ENCODE measurements around the gene AMACR. TPM values are rescaled to one million over a fixed set of nuclear protein-coding genes. Genes with fewer than 3 reads are reported as not detected.
A peak's percentile ranks its signal among the peaks of the same experiment; 100 is the strongest.
"Not testable (repeated sequence)": the region's sequence is repeated elsewhere in the genome, so short reads cannot be mapped to it uniquely, and the experiment has no call there.

AMACR gene
- total RNA-seq, 1 donor, result 19.1 TPM

DNA sequence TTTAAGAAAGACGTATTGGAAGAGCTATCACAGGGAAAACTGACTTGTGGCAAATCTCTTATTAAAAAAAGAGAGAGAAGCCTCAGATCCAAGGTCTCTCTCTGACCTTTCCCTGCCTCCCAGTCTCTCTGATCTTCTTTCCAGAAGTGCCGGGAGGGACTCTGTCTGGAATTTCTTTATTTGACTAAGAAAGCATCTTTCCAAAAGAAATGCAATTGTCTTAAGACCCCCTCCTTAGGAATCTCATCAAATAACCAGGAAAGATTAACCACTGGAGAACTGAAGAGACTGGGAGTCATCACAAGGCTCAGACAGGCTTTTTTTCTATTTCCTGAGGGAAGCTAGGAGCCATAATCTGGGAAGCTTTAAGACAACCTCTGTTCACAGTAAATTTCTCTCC lies 30.5 kb upstream of the AMACR start:
- TF ChIP-seq, protein P1, sequence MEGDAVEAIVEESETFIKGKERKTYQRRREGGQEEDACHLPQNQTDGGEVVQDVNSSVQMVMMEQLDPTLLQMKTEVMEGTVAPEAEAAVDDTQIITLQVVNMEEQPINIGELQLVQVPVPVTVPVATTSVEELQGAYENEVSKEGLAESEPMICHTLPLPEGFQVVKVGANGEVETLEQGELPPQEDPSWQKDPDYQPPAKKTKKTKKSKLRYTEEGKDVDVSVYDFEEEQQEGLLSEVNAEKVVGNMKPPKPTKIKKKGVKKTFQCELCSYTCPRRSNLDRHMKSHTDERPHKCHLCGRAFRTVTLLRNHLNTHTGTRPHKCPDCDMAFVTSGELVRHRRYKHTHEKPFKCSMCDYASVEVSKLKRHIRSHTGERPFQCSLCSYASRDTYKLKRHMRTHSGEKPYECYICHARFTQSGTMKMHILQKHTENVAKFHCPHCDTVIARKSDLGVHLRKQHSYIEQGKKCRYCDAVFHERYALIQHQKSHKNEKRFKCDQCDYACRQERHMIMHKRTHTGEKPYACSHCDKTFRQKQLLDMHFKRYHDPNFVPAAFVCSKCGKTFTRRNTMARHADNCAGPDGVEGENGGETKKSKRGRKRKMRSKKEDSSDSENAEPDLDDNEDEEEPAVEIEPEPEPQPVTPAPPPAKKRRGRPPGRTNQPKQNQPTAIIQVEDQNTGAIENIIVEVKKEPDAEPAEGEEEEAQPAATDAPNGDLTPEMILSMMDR (IDR thresholded peaks at IDR 0.05; ENCODE audit: insufficient read depth, low read length), result no peak
- no peak overlapping the region for H3K4me3 ChIP-seq (ENCODE audit: low read depth, low read length)
- DNase-seq (ENCODE audit: low read depth), result no peak

DNA sequence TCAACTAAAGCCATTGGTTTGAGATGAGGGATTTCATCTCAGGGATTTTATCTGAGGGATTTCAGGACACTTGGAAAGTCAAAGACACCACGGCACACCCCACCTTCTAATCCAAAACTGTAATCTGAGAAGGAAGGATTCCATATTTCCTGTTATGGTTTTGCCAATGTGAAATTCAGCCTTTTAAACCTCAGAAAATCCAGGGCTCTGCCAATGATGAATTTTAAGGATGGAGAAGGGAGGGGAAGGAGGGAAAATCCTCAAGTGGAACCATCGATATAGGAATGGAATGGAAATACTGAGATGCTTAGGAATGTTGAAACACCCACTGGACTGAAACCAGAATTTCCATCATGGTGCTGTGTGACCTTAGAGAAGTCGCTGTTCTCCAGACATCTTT lies 29.9 kb upstream of the AMACR start:
- no peak overlapping the region for H3K4me3 ChIP-seq (ENCODE audit: low read depth, low read length)
- TF ChIP-seq, protein P1 (IDR thresholded peaks at IDR 0.05; ENCODE audit: insufficient read depth, low read length), result no peak
- DNase-seq (ENCODE audit: low read depth), result peak; percentile 38

DNA sequence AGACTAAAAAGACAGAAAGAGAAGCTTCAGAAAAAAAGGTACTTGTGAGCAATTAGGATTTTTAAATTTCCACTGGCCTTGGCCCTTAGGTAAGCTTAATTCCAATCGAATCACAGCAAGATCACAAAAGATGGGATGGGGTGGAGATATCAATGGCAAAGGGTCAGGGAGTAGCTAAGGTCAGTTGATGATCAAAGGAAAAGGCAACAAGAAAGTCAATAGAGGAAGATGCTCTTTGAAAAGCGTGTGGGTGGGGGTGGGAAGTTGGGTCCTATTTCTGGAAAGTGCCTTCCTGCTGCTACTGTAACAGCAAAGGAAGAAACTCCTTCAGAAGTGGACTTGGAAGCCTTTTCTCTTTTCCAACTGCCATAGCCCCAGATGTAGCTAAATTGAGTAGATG lies 27.9 kb upstream of the AMACR start:
- H3K4me3 ChIP-seq (ENCODE audit: low read depth, low read length), result no peak overlapping the region
- no peak for DNase-seq (ENCODE audit: low read depth)
- TF ChIP-seq, protein P1 (IDR thresholded peaks at IDR 0.05; ENCODE audit: insufficient read depth, low read length), result no peak

DNA sequence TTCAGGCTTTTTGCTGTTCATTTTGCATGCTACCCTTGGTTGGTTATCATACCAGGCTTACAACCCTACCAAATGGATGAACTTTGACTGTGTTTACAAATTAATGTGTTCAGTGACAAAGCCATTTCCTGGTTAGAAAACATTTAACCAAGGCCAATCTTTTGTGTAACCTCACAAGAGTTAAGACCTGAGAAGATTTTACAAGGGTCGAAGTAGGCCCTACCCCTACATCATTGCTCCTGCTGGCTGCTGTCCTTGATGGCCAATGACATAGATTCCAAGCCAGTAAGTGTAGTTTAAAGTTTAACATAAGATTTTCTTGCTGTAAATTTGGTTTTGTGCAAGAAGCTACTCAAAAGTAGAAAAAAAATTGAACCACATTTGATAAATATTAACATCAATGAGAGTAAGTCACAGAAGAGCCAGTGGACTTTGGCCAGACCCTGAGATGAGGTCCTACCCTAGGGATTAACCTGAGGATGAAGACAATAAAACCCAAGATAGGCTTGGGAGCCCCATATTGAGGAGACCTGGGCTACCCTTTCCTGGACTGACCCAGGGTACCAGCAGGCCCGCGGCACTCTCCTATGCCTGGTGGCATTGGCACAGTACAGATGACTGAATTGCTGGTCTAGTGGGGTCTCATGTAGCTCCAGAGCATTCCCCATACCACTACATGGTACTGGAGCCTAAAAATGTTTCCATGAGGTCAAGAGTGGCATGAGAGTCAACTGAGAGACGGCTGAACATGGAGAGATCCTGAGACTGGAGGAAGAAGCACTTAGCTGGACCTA lies 26.9 kb upstream of the AMACR start:
- DNase-seq (ENCODE audit: low read depth), result no peak
- H3K4me3 ChIP-seq (ENCODE audit: low read depth, low read length), result no peak overlapping the region
- TF ChIP-seq, protein P1 (IDR thresholded peaks at IDR 0.05; ENCODE audit: insufficient read depth, low read length), result no peak

DNA sequence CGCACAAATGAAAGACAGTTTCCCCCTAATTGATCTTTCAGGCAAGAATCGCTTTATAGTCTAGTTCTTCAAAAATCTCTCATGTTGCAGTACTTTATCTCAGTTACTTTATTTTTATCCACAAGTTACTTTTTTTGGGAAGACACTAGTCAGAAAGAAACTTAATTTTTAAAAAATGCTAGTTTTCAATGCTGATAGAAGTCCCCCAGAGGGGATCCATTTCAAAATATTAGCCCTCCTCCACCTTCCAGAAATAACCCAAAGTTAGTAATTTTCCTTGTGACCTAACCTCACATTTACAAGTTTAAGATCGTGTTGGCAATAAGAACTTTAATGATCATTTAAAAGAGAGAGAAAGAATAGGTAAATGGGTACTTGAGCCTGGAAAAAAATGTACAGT lies 24.1 kb upstream of the AMACR start:
- DNase-seq (ENCODE audit: low read depth), result no peak
- TF ChIP-seq, protein P1 (IDR thresholded peaks at IDR 0.05; ENCODE audit: insufficient read depth, low read length), result no peak
- no peak overlapping the region for H3K4me3 ChIP-seq (ENCODE audit: low read depth, low read length)

DNA sequence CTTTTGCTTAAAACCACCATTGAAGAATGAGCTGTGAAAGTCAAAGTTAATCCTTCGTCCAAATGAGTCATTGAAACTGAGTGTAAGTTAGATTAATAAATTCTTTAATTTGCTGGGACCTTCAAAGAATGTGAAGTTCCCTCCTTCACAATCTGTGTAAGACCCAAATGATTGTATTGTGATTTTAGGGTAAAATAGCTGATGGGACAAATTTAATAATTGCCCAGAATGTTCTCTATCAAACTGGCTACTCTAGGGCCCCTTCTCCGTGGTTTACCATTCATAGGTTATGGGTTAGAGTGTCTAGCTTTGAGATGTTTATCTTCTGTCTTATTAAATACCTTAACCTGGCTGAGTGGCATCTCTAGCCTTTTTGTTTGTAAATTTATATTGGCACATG lies 23.3 kb upstream of the AMACR start:
- TF ChIP-seq, protein P1 (IDR thresholded peaks at IDR 0.05; ENCODE audit: insufficient read depth, low read length), result no peak
- H3K4me3 ChIP-seq (ENCODE audit: low read depth, low read length), result no peak overlapping the region
- DNase-seq (ENCODE audit: low read depth), result no peak

DNA sequence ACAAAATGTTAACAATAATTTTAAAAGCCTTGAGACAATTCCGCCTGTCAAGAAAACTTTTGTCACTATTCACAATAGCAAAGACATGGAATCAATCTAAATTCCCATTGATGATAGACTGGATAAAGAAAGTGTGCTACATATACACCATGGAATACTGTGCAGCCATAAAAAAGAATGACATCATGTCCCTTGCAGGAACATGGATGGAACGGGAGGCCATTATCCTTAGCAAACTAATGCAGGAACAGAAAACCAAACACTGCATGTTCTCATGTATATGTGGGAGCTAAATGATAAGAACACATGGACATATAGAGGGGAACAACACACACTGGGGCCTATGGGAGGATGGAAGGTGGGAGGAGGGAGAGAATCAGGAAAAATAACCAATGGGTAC lies 22.7 kb upstream of the AMACR start:
- not testable (repeated sequence) for DNase-seq (ENCODE audit: low read depth); H3K4me3 ChIP-seq (ENCODE audit: low read depth, low read length)

Data from fibroblast of the aortic adventitia (primary cell).